Lung (tissue), 12 donors: Measurements from ENCODE around the gene HMCN2. TPM values are rescaled to one million over a fixed set of nuclear protein-coding genes. Genes with fewer than 3 reads are reported as not detected.

ENCODE experiments used
- ATAC-seq: fragments of 200-7000 bp; cut with Tn5 transposase; one replicate; pipeline ENCODE4 v1.9.1; 2020; ENCODE audit warnings: moderate number of reproducible peaks; ENCODE audit not compliant: insufficient read depth, low FRiP score
- DNase-seq, 3 donors: peaks; one replicate each; pipeline ENCODE4 v3.0.0-alpha.2; 2013 to 2017
- H3K27ac ChIP-seq, 2 donors: one replicate each; pipeline ENCODE4 v1.5.1; 2013; ENCODE audit warnings: mild to moderate bottlenecking in 2 of 2, moderate library complexity in 2 of 2, control low read depth in 1 of 2, inconsistent platforms in 1 of 2, low read depth in 1 of 2, low read length in 1 of 2
- H3K27me3 ChIP-seq, 3 donors: one replicate each; pipeline ENCODE4 v1.5.1; 2013; ENCODE audit warnings: low read length in 2 of 3; ENCODE audit not compliant: control insufficient read depth in 3 of 3, insufficient read depth in 3 of 3
- H3K36me3 ChIP-seq, 4 donors: one replicate each; pipeline ENCODE4 v1.5.1; 2013; ENCODE audit warnings: low read length in 4 of 4, mild to moderate bottlenecking in 1 of 4, moderate library complexity in 1 of 4; ENCODE audit not compliant: control insufficient read depth in 4 of 4, insufficient read depth in 4 of 4
- H3K4me1 ChIP-seq, 5 donors: one replicate each; pipeline ENCODE4 v1.5.1; 2013; ENCODE audit warnings: low read length in 5 of 5, mild to moderate bottlenecking in 2 of 5, moderate library complexity in 1 of 5; ENCODE audit not compliant: control insufficient read depth in 5 of 5, insufficient read depth in 5 of 5
- H3K4me3 ChIP-seq: one replicate; pipeline ENCODE4 v1.5.1; 2013; ENCODE audit warnings: mild to moderate bottlenecking, control low read depth, moderate library complexity
- H3K9ac ChIP-seq, 2 donors: one replicate each; pipeline ENCODE4 v1.5.1; 2013; ENCODE audit warnings: low read length in 2 of 2, control low read depth in 1 of 2; ENCODE audit not compliant: insufficient read depth in 1 of 2
- H3K9me3 ChIP-seq, 4 donors: one replicate each; pipeline ENCODE4 v1.5.1; 2013; ENCODE audit warnings: low read length in 3 of 4, mild to moderate bottlenecking in 1 of 4, moderate library complexity in 1 of 4; ENCODE audit not compliant: control insufficient read depth in 4 of 4, insufficient read depth in 3 of 4
- CTCF ChIP-seq: IDR thresholded peaks from 2 replicates; pipeline ENCODE4 v1.5.1; 2012; ENCODE audit warnings: mild to moderate bottlenecking; ENCODE audit errors: control extremely low read depth, extremely low read depth
- WGBS, 2 donors: extraction: QIAGEN DNeasy Blood & Tissue Kit; methylation state at CpG; one replicate each; pipeline ENCODE4 v1.1.7; 2013; 5-methylcytosine and 5-hydroxymethylcytosine counted together
- polyA plus RNA-seq, 2 donors: library from polyadenylated mRNA; stranded (reverse); fragments of 200-250 nt; gene quantifications; one replicate each; pipeline ENCODE4 v1.2.1, GENCODE V29; 2013
- total RNA-seq, 2 donors: library from RNA; depleted of rRNA in 1 of 2; stranded (reverse); fragments of >200 nt in 1 of 2; gene quantifications; one replicate each; pipeline ENCODE4 v1.2.1, GENCODE V29; 2014 to 2021
- donor health status: control.
- donor health status: control.
- donor health status: Bipolar disorder and iron deficiency.
- donor health status: healthy.
- donor health status: DM: yes; HTN: yes; CAD: no.

The HMCN2 gene
- total and polyA plus RNA-seq, 4 donors, result 2.1 to 5.2 (median 3.7) TPM

DNA sequence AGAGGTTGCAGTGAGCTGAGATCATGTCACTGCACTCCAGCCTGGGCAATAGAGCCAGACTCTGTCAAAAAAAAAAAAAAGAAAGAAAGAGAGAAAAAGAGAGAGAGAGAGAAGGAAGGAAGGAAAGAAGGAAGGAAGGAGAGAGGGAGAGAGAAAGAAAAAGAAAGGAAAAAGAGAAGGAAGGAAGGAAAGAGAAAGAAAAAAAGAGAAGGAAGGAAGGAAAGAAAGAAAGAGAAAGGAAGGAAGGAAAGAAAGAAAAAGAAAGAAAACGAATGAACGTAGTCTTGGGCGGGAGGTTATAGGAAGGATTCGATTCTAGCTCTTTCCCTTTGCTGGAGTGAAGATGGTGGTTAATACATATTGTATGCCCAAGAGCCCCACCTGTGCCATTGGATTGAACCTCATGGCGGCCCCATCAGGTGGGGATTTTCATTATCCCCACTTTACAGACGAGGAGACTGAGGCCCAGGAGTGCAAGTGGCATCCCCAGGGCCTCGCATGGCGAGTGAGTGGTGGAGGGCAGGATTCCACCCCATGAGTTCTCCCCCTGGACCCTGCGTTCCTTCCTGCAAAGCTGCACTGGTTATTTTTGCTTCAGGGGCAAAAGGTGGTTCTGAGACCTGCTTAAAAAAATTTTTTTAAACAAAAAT, 98.3 kb downstream of the HMCN2 start:
- H3K4me3 ChIP-seq, result no peak overlapping the region
- no peak overlapping the region for H3K9ac ChIP-seq
- ATAC-seq, result no peak
- 82 to 86% methylated on average over 9 of the region's 9 CpGs for WGBS, 2 donors
- H3K9me3 ChIP-seq, result no peaks in the 10 kb centered on the region
- H3K27me3 ChIP-seq, result peaks cover 0 to 2% (median 0%) of the 10 kb centered on the region in 3 donors
- DNase-seq, result no peak
- TF ChIP-seq CTCF, result no peak
- no peak overlapping the region for H3K27ac ChIP-seq
- H3K36me3 ChIP-seq, result no peaks in the 10 kb centered on the region
- peaks cover 0 to 5% (median 0%) of the 10 kb centered on the region in 5 donors for H3K4me1 ChIP-seq

DNA sequence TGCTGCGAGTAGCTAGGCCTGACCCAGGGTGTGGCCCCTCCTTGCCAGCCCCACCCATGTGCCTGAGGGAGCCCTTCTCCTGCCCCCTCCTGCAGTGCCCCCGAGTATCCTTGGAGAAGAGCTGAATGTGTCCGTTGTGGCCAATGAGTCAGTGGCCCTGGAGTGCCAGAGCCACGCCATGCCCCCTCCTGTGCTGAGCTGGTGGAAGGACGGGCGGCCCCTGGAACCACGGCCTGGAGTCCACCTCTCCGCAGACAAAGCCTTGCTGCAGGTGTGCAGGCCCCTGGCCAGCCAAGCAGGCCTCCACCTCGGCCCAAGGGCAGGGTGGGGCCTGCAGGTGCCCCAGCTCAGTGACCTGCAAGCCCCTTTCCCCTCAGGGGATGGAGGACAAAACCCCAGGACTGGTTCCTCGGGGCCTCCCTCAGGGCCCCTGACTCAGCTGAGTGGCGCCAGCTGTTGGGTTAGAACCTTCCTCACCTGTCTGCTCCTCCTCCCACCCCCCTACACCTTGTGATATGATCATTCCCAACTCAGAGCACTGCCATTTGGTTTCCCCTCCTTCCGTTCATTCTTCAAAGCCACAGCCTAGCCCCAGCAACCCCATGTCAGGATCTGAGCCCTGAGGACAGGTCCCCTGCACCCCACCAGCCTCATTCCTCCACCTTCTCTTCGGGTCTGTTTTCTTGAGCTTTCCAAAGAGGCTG, 99.2 kb downstream of the HMCN2 start:
- WGBS, 2 donors, result 84 to 85% methylated on average over 13 of the region's 13 CpGs
- Histone ChIP-seq H3K27ac (no peak overlapping the region), H3K4me3 (no peak overlapping the region), H3K27me3 (peaks cover 0 to 2% (median 0%) of the 10 kb centered on the region in 3 donors), H3K9ac (no peak overlapping the region), H3K36me3 (no peaks in the 10 kb centered on the region), H3K4me1 (no peaks in the 10 kb centered on the region), H3K9me3 (no peaks in the 10 kb centered on the region)
- no peak for TF ChIP-seq CTCF
- ATAC-seq (no peak), DNase-seq (no peak)

DNA sequence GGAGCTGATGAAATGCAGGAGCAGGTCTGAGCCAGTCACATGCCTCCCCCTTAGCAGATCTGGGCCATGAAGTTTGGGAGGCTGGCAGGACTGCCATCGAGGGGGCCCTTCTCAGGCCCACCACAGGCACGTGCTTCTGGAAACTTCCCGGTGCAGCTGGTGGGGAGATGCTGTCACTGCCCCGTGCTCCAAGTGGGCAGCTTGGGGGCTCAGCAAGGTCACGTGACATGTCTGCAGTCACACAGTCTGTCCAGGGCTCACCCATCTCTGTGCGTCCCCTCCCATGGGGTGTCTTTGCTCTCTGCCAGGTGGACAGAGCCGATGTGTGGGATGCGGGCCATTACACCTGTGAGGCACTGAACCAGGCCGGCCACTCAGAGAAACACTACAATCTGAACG, 99.8 kb downstream of the HMCN2 start:
- DNase-seq (no peak), ATAC-seq (no peak)
- Histone ChIP-seq H3K27ac (no peak overlapping the region), H3K4me3 (no peak overlapping the region), H3K4me1 (no peaks in the 10 kb centered on the region), H3K36me3 (no peaks in the 10 kb centered on the region), H3K9me3 (no peaks in the 10 kb centered on the region), H3K9ac (no peak overlapping the region), H3K27me3 (peaks cover 0 to 2% (median 0%) of the 10 kb centered on the region in 3 donors)
- TF ChIP-seq CTCF, result no peak
- 80 to 87% methylated on average over 10 of the region's 10 CpGs for WGBS, 2 donors
